ENCODE results near the gene SEC23IP.

- no peak for TF ChIP-seq POLR2A (IDR thresholded peaks at IDR 0.05)
- TF ChIP-seq CTCF (IDR thresholded peaks at IDR 0.05) = no peak
Observed at GRCh38 chr10:119919271-119919670, 26.7 kb downstream of the SEC23IP start.
